Ovary (tissue), 3 donors: Measurements from ENCODE around the gene KCNK16.

ENCODE experiments used
- CTCF ChIP-seq, 3 donors: fragments of 450-650 bp in 2 of 3; fragments of 200-600 bp in 1 of 3; IDR thresholded peaks; one replicate each; pipeline versions ENCODE4 v1.5.1 to v1.8.0; 2016 to 2022; ENCODE audit warnings: antibody characterized with exemption in 3 of 3, mild to moderate bottlenecking in 1 of 3
- EP300 ChIP-seq: sonication (generic); formaldehyde crosslinking; IDR thresholded peaks from one replicate; pipeline ENCODE4 v1.6.1; 2017; ENCODE audit warnings: antibody characterized with exemption
- POLR2A ChIP-seq: fragments of 450-650 bp; IDR thresholded peaks from one replicate; pipeline ENCODE4 v1.6.1; 2017; ENCODE audit warnings: antibody characterized with exemption, mild to moderate bottlenecking, moderate library complexity
- donor health status: DM: no; HTN: no; CAD: no.

GRCh38 chr6:39322306-39322850 is at the start of gene KCNK16:
- TF ChIP-seq CTCF (IDR thresholded peaks at IDR 0.05) (no peak), POLR2A (no peak), EP300 (no peak)
